Articular chondrocyte of knee joint (primary cell): Measurements from ENCODE around the gene BEST1. TPM values are rescaled to one million over a fixed set of nuclear protein-coding genes. Genes with fewer than 3 reads are reported as not detected.

Source experiments
- small RNA-seq: library from RNA; depleted of rRNA; stranded (forward); fragments of <200 nt; gene quantifications from one replicate; pipeline ENCODE3, GENCODE V24; 2012
- total RNA-seq: library from RNA; depleted of rRNA; stranded (reverse); fragments of >200 nt; gene quantifications from 2 replicates; pipeline ENCODE4 v1.2.3, GENCODE V29; 2012

BEST1 gene
- 3.8 and 5.2 TPM in 2 replicates for total RNA-seq

DNA sequence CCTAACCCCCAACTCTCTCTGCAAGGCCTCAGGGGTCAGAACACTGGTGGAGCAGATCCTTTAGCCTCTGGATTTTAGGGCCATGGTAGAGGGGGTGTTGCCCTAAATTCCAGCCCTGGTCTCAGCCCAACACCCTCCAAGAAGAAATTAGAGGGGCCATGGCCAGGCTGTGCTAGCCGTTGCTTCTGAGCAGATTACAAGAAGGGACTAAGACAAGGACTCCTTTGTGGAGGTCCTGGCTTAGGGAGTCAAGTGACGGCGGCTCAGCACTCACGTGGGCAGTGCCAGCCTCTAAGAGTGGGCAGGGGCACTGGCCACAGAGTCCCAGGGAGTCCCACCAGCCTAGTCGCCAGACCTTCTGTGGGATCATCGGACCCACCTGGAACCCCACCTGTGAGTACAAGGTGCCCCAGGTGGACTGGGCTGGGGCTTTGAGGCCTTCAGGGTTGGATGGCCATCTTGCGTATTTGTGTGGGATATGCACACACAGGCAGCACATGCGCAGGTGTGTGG is at the start of gene BEST1:
TSS of gene BEST1 (plus strand) at position 317 of the 513 bp plus-strand sequence. CDS start 1,456 bp downstream, outside the sequence.

DNA sequence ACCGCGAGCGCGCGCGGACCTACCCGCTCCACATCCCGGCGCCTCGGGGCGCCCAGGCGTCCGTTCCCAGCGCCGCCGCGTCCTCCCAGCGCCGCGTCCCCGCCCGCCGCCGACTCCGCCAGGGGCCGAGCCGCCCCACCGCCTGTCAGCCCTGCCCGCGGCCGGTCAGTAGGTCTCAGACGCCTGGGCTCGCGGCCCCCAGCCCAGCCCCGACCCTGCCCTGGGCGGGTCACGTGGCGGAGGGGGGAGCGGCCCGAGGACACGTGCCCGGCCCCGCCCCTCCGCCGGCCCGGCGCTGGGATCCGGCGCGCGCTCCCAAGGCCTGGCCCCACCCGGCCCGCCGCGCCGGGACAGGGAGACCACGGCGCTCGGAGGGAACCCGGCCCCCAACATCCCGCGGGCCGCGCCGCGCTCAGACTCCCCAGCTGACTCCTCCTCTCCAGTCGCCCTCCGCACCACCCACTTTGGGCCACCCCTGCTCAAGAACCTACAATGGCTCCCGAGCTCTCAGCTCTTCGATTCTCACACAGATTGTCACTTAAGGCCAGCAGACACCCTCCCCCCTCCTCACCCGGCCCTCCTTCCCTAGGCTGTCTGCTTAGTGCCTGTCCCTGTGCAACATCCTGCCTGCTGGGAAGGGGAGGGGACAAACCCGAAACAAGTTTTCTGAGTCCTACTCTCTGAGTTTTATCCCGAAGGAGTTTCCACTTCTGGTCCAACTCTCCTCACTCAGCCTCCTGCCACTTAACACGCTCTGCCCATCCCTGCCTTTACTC is 32.6 kb upstream of the BEST1 start, which contains the start of gene RAB3IL1:
TSS of gene RAB3IL1 (minus strand) at position 233 of the 776 bp plus-strand sequence. CDS start at position 34, 199 bp downstream.

DNA sequence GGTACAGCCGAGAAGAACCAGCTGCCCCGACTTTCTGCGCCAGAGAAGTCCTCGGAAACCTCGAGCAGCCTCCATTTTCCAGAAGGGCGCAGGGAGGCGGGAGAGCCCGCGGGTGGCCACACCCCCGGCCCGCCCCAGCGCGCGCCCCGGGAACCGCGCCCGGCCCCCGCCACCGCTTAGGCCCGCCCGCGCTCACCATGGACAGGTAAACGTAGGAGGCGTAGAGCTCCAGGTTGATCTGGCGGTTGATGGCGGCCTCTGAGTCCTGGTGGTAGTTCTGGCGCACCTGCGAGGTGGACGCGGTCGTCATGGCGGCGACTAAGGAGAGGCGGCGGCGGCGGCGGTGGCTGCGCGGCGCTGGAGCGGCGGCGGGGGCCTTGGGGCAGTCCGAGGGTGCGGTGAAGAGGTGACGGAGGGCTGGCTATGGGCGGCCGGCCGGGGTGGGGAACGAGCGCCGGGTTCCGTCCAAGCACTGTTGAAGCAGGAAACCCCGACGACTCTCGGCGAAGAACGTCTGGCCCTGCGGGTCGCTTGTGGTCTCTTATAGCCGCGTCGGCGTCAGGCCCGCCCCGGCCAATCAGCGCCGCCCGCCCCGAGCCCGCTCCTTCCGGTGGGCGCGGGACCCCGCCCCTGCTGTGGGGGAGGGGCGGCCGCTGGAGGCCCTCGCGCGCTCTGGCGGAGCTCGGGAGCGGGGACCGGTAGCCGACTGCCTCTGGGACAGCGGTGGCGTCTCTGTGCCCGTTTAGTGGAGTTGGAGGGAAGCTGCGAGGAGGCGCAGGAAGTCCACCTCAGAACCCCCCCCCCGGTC is 17.2 kb downstream of the BEST1 start, which contains the start of gene FTH1:
TSS of gene FTH1 (minus strand) at position 519 of the 808 bp plus-strand sequence. CDS start at position 310, 209 bp downstream.

Small RNA genes within 50 kb of the gene (small RNA-seq; reads per million reads assigned to genes)
- not detected for gene RNU6-1243P

Other genes starting within 250 kb of the BEST1 start
- gene MYRF, start 197.7 kb upstream of the BEST1 start, total RNA-seq: under 0.01 and 0.22 TPM in 2 replicates
- 69.9 and 86.2 TPM in 2 replicates for gene TMEM258, start 157.8 kb upstream of the BEST1 start, total RNA-seq
- 9.7 and 13.8 TPM in 2 replicates for gene FEN1, start 157.4 kb upstream of the BEST1 start, total RNA-seq
- 51.5 and 91.2 TPM in 2 replicates for gene FADS1, start 133.3 kb upstream of the BEST1 start, total RNA-seq
- gene FADS2, start 122.1 kb upstream of the BEST1 start, total RNA-seq: 53.8 and 70.4 TPM in 2 replicates
- 60.9 and 75.8 TPM in 2 replicates for gene FADS3, start 58.8 kb upstream of the BEST1 start, total RNA-seq
- 8.5 and 11.6 TPM in 2 replicates for gene RAB3IL1, start 32.8 kb upstream of the BEST1 start, total RNA-seq
- gene FTH1, start 17.3 kb downstream of the BEST1 start, total RNA-seq: 1,512 and 1,689 TPM in 2 replicates
- 15.7 and 24.3 TPM in 2 replicates for gene INCENP, start 173.7 kb downstream of the BEST1 start, total RNA-seq
- not detected in 2 replicates for gene SCGB1D1, start 239.9 kb downstream of the BEST1 start, total RNA-seq